ENCODE results near the gene ITGAE.
"Not testable (repeated sequence)": the region's sequence is repeated elsewhere in the genome, so short reads cannot be mapped to it uniquely, and the experiment has no call there.

ITGAE gene

DNA sequence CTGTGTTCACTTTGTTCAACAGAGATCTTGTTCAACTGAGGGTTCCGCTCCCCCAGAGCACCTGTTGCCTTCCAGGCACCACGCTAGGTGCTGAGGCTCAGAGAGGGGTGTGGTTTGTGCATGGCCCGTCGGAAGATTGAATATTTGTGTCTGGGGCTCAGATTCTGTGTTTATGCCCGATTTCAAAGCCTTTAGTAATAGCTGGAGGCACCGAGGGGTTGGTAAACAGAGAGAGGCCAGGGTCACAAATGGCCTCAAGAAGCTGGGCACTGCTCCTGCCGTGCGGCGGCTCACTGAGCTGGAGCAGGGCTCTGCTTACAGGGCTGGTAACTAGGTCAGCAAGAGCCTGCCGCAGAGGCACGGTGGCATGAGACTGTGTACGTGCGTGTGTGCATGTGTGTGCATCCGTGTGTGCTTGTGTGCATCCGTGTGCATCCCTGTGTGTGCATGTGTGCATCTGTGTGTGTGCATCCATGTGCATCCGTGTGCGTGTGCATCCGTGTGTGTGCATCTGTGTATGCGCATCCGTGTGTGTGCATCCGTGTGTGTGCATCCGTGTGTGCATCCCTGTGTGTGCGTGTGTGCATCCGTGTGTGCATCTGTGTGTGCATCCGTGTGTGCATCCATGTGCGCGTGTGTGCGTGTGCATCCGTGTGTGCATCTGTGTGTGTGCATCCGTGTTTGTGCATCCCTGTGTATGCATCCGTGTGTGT is 5.4 kb downstream of the ITGAE start:
- peak; percentile 11 for DNase-seq

DNA sequence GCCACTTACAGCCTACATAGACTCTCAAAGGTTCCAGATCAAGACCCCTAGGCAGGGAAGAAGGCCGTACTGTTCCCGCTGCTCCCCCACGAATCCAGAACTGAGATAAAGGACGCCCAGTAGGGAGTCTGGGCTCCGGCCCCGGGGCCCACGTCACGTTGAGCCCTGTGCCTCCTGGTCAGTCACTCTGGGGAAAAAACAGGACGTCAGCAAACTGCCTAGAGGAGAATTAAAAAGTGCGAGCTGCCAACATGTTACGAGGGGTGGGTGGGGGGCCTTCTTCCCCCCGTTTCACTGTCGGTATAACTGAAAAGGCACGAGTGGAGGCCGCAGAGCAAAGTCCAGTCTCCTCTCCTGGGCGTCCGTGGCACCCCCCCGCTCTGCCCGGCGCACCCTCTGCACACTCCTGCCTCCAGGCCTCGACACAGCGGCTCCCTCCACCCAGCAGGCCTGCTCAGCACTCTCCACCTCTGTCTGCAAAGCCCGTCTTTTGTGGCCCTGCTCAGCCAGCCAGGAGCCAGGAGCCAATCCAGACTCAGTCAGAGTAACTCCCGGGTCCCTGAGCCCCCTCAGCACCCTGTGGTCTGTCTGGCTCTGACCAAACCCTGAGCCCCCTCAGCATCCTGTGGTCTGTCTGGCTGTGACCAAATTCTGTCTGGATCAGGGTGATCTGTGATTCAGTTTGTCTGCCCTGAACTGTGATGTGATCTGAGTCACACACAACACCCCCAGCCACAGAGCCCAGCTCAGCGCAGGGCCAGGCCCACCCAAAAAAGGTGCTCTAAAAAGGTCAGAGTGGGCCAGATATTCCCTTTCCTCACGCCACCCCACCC is 6.2 kb downstream of the ITGAE start:
- DNase-seq = peak; percentile 32

DNA sequence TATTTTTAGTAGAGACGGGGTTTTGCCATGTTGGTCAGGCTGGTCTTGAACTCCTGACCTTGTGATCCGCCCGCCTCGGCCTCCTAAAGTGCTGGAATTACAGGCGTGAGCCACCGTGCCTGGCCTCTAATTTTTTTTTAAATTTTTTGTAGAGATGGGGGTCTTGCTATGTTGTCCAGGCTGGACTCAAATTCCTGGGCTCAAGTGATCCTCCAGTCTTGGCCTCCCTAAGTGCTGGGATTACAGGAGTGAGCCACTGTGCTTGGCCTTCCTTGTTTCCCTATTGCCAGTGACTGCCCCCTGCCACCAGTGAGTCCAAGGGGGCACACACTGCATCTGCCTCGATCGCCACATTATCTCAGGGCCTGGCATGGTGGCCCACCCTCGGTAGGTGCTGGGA is 6.8 kb downstream of the ITGAE start:
- DNase-seq = not testable (repeated sequence)

DNA sequence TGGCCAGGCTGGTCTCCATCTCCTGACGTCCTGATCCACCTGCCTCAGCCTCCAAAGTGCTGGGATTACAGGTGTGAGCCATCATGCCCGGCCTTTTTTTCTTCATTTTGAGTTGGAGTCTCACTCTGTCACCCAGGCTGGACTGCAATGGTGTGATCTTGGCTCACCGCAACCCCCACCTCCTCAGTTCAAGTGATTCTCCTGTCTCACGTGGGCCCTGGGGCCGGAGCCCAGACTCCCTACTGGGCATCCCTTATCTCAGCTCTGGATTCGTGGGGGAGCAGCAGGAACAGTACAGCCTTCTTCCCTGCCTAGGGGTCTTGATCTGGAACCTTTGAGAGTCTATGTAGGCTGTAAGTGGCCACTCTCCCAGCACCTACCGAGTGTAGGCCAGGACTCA is 7.7 kb downstream of the ITGAE start:
- not testable (repeated sequence) for DNase-seq

DNA sequence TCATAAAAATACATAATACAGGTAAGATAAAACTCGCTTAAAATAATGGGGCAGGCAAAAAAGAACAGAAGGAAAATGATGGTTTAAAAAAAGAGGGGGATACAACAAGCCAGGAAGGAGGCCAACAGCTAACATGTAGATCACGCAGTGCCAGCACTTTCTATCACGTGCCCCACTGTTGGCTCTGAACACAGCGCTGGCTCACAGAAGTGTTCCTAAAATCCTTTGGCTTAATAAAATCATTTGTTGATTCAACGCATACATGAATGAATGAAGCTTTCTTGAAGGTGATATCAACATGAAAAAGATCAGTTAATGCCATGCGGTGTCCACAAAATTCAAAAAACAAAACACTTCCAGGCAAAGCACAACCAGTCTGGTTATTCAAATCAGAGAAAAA is 8.5 kb downstream of the ITGAE start:
- DNase-seq = no peak

DNA sequence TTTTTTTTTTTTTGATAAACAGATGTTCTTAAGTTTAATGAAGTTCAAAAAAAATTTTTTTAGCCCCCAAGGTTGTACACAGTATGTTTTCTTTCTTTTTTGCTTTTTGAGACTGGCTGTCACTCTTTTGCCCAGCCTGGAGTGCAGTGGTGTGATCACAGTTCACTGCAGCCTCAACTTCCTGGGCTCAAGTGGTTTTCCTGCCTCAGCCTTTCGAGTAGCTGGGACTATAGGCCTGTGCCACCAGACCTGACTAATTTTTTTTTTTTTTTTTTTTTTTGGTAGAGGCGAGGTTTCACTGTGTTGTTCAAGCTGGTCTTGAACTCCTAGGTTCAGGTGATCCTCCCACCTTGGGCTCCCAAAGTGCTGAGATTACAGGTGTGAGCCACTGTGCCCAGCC is 12.8 kb downstream of the ITGAE start:
- DNase-seq = no peak

DNA sequence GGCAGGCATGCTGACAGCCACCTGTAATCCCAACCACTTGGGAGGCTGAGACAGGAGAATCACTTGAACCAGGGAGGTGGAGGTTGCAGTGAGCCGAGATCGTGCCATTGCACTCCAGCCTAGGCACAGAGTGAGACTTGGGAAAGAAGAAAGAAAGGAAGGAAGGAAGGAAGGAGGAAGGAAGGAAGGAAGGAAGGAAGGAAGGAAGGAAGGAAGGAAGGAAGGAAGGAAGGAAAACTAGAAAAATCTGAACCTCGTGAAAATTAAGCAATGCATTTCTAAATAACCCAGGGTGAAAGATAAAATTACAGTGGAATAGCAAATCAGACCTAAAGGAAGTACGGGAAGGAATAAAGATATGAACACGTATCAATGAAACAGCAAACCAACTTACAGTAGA is 15.7 kb downstream of the ITGAE start:
- DNase-seq = not testable (repeated sequence)

DNA sequence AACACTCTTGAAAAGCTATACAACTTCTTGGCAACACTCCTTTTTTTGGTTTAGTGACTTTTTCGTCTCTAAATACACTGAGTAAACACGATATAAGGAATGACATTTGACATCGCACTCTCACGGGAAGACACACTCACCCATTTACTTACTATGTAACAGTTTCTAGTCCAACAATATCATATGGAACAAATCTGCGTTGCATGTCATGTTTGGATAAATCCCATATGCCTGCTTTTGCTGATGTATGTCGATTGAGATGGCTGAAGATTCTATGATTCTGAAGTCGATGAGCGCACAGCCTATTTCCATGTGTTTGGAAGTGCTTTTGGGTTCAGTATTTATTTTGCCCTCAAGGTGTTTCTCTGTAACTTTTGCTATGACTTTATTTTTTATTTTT is 18.2 kb downstream of the ITGAE start:
- DNase-seq = no peak

DNA sequence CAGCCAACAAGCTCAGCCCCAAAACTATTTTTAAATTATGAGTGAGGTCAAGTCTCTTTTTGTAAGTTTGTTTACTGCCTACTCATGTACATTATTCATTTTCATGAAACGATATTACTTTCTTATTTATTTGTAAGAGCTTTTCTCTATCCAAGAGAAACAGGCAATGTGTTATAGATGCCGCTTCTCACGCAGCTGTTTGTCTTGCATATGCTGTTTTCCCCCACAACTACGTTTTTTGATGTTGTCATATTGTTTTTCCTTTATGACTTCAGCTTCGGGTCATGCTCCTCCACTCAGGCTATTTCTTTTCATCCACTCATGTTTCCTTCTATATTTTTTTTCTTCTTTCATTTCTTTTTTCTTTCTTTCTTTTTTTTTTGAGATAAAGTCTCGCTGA is 20.0 kb downstream of the ITGAE start:
- no peak for DNase-seq

DNA sequence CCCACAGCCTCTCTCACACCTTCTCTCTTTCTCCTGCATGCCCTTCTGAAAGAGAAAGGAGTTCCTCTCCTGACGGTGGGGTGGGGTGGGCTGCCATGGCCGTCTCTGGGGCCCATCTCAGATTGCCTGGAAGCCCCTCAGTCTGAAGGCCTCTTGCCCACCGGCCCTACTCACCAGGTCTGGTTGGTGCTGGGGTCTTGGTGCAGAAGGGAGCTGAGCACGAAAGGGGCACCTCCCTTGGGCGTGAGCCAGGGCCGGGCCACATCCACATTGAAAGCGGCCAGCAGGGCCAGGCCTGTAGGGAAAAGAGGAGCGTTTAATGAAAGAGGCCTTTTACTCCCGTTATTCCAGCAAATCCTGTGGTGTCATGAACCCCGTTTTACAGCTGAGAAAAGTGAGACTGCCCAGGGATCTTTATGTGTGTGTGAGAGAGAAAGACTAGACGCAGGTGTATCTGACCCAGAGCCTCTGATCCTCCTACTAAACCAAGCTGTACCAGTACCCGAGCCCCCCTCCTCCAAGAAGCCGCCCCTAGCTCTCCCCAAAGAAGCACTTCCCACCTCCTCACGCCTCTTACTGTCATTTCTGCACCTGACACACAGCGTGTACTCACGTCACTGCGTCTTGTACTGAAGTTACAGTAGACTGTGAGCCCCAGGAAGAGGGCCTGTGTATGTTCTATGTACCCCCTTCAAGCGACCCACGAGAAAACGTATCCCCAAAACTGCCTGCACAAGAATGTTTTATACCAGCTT is 23.4 kb downstream of the ITGAE start:
- DNase-seq = no peak

DNA sequence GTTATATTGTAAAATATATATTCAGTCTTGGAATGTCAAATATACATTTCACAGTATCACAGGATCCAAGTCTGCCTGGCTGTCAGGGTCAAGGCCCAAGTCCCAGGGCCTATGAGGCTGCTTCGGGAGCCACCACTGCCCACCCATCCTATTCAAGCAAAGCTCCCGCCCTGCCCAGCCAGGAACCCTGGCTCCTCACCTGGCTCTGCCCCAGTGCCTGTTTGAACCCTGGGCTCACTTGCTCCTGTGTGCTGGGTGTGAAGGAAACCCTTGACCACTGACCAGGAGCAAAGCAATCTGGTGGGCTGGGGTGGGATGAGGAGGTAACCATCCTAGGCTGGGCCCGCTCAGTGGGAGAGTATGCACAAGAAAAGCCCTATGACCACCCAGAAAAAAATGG is 27.0 kb downstream of the ITGAE start:
- no peak for DNase-seq

DNA sequence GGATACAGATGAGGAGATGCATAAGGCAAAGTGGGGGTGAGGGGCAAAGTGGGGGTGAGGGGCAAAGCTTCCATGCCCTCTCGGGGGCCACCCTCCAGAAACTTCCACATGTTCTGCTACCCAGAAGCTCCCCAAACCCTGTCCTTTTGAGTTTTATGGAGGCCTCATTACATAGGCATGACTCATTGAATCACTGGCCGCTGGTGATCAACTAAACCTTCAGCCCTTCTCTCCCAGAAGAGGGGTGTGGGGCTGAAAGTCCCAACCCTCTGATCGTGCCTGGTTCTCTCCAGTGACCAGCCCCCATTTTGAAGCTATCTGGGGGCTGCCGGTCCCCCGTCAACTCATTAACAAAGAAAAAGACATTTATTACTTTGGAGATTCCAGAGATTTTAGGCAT is 27.5 kb downstream of the ITGAE start:
- DNase-seq = no peak

DNA sequence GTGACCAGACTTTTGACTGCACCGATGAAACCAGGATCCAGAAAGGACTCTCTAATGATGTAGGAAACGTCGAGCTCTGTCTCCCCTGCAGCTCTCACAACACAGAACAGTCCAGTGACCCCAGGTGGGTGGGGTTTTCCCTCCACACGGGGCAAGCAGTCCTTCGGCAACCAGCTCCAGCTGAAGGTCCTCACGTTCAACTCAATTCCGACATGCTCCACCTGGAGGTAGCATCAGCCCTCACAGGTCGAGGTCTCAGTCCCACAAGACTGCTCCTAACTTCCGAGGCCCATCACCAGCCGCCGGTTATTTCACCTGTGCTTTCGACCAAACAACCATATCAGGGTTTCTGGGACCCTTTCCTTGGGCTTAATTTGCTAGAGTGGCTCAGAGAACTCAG is 28.2 kb downstream of the ITGAE start:
- no peak for DNase-seq

DNA sequence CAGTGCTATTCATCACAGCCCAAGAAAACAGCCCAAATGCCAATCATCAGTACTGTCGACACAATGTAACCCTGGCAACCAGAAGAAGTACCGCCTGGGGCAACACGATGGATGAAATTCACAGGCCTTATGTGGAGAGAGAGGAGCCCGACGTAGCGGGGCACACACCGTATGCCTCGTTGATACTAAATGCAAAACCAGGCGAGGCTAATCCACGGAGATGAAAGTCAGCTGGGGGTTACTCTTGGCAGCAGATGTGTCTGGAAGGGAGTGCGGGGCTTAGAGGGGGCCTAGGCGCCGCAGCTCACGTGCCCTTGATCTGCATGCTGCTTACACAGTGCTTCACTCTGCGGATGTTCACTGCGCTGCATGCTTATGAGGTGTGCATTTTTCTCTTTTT is 29.8 kb downstream of the ITGAE start:
- no peak for DNase-seq

DNA sequence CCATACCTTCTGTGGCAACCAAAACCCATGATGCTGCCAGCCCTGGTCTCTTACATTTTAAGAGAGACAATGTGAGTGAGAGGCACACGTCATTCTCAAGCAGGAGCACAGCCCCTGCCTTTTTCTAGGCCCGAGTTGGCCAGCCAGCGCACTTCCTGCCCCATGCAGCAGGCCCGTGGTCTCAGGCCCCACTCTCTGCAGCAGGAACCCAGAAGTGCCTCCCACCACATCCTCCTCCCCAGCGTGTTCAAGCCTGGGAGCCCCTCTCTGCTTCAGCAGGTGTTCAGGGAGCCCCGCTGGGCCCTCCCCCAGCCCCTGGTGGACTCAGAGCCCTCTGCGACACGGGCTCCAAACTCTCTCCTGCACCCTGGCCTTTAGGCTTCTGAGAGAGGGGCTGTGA is 30.5 kb downstream of the ITGAE start:
- no peak for DNase-seq

DNA sequence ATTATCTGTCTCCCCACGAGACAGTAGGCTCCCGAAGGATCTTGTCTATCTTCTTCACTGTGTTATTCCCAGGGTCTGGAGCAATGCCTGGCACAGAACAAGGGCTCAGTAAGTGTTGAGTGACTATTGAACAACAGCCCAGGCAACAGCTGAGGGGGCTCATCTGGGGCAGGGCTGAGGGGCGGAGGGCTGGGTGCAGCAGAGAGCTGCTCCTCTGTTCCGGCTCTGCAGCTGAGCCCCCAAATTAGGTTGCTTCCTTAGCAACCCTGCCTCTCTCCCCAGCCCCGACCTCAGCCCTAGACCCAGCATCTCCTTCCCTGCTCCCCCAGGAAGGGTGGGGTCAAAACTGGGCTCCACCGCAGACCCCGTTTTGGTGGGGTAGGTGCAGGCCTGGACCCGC is 32.2 kb downstream of the ITGAE start:
- DNase-seq = no peak

DNA sequence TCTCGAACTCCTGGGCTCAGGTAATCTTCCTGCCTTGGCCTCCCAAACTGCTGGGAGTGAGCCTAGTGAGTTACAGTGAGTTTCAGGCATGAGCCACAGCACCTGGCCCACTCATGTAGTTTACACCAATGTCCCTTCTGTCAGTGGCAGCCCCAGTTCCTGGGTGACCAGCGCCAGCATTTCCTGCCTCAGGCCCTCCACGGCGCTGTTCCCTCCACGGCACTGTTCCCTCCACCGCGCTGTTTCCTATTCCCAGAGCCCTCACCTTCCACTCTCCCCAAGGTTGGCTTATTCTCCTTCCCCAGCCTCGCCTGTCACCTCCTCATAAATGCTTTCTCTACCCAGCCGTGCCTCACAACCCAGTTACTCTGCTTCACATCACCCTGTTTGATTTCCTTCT is 32.6 kb downstream of the ITGAE start:
- DNase-seq = no peak

DNA sequence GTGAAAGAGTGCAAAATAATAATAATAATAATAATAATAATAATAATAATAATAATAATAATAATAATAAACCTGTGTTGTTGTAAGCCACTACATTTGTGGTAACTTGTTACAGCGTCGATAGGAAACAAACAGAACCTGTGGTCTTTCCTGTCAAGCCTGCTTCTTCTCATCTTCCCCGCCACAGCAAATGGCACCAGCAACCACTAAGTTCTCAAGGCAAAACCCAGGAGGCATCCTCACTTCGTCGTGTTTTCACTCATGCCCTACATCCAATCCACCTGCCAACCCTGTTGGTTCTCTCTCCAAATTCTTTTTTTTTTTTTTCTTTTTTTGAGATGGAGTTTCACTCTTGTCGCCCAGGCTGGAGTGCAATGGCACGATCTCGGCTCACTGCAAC is 34.2 kb downstream of the ITGAE start:
- DNase-seq = no peak

DNA sequence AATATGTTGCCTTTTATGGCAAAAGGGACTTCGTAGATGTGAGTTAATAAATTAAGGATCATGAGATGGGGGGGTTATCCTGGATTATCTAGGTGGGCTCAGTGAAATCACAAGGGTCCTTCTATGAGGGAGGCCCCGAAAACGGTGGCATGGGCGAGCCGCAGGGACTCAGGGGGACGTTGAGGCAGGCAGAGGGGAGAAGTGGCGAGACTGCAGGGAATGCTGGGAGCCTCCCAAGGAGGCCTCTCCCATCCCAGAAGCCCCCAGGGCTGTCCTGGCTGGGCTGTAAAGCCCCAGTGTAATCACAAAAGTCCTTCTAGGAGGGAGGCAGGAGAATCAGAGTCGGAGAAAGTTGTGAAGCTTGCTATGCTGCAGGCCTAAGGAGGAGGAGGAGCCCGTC is 35.0 kb downstream of the ITGAE start:
- DNase-seq = no peak

DNA sequence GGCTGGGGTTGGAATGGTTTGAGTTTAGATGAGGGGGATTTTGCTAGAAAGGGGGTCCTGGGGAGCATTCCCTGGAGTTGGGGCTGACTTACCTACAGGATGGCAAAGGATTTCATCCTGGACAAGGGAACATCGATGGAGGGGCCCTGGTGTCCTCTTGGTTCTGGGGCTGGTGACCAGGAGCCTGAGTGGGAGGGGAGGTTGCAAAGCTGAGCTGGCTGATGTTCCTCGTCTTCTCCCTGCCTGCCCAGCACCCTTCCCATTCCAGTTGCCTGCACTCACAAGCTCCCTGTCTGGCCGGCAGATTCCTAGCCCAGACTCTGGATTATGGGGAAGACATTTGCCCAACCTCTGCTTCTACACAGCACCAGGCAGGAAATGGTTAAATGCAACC is 37.2 kb downstream of the ITGAE start:
- no peak for DNase-seq

DNA sequence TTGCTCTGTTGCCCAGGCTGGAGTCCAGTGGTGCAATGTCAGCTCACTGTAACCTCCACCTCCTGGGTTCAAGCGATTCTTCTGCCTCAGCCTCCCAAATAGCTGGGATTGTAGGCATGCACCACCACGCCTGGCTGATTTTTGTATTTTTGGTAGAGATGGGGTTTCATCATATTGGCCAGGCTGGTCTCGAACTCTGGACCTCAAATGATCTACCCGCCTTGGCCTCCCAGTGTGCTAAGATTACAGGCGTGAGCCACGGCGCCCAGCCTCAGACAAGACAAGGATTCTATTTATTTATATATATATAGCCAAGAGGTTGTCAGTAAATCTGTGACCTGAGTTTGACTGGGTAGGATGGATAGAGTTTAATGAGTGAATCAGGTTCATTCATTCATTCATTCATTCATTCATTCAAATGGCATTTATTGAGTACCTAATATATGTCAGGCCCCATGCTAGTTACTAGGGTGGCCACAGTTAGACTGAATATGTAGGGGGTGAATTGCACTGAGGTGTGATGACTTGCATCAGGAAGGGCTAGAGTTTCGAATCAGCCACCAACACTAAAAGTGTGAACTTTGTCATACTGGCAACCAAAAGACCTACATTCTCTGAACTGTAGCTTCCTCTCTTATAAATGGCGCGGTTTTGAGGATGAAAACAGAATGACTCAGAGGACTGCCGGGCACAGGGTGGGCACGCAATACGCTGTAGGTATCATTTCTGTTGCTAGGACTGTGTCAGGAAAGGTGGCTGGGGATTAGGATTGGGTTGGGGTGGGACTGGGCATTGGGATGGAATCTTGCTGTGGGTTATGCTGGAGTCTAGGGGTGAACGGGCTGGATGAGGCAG is 37.8 kb downstream of the ITGAE start:
- no peak for DNase-seq

DNA sequence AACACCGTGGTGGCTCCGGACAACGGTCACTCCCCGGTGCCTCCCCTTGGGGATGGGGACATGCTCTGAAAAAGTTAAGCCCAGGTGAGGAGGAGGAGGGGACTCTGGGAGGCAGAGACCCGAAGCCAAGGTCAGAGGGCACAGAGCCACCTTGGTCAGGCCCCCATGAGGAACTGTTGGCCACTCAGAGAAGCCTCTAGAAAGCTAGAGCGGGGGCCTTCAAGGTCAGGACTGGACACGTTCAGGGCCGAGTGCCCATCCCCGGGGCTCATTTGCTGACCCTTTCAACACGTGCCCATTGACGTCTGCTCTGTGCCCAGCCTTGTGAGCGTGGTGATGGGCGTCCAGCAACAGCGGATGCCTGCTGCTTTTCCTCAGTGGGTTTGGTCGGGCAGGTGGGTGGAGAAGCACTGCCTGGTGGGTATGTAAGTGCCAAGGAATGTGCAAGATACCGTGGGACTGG is 39.0 kb downstream of the ITGAE start:
- DNase-seq = no peak
